ENCODE data around the gene CBFA2T3.

DNA sequence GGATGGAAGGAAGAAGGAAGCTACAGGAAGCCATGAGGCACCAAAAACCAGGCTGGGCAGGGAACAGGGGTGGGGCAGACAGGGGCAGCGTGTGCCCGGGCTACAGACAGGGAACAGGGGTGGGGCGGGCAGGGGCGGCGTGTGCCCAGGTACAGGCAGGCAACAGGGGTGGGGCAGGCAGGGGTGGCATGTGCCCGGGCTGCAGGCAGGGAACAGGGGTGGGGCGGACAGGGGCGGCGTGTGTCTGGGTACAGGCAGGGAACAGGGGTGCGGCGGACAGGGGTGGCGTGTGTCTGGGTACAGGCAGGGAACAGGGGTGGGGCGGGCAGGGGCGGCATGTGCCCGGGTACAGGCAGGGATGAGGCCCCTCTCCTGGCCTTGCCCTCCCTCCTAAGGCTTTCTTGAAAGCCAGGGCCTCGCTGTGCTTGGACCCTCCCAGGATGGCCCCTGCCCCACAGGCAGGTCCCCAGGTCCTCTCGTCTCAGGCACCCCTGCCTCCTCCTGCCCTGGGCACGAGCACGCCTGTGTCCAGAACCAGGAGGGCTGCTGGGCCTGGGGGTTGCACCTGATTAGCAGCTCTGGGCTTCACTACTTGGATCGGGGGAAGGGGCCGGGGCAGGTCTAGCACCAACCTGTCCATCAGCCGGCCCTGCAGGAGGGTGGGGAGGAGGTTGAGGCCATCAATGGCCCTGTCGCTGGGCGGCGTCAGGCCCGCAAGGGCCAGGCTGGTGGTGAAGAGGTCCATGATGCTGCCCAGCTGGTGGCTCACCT is 150.8 kb downstream of the CBFA2T3 start:
- TF ChIP-seq, protein P1, sequence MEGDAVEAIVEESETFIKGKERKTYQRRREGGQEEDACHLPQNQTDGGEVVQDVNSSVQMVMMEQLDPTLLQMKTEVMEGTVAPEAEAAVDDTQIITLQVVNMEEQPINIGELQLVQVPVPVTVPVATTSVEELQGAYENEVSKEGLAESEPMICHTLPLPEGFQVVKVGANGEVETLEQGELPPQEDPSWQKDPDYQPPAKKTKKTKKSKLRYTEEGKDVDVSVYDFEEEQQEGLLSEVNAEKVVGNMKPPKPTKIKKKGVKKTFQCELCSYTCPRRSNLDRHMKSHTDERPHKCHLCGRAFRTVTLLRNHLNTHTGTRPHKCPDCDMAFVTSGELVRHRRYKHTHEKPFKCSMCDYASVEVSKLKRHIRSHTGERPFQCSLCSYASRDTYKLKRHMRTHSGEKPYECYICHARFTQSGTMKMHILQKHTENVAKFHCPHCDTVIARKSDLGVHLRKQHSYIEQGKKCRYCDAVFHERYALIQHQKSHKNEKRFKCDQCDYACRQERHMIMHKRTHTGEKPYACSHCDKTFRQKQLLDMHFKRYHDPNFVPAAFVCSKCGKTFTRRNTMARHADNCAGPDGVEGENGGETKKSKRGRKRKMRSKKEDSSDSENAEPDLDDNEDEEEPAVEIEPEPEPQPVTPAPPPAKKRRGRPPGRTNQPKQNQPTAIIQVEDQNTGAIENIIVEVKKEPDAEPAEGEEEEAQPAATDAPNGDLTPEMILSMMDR (IDR thresholded peaks at IDR 0.05; ENCODE audit: insufficient read depth, low read length): no peak
- no peak for TF ChIP-seq GABPA (IDR thresholded peaks at IDR 0.05; ENCODE audit: low read depth)
- TF ChIP-seq POLR2AphosphoS5 (IDR thresholded peaks at IDR 0.05; ENCODE audit: low read depth): no peak
- TF ChIP-seq, protein P2, sequence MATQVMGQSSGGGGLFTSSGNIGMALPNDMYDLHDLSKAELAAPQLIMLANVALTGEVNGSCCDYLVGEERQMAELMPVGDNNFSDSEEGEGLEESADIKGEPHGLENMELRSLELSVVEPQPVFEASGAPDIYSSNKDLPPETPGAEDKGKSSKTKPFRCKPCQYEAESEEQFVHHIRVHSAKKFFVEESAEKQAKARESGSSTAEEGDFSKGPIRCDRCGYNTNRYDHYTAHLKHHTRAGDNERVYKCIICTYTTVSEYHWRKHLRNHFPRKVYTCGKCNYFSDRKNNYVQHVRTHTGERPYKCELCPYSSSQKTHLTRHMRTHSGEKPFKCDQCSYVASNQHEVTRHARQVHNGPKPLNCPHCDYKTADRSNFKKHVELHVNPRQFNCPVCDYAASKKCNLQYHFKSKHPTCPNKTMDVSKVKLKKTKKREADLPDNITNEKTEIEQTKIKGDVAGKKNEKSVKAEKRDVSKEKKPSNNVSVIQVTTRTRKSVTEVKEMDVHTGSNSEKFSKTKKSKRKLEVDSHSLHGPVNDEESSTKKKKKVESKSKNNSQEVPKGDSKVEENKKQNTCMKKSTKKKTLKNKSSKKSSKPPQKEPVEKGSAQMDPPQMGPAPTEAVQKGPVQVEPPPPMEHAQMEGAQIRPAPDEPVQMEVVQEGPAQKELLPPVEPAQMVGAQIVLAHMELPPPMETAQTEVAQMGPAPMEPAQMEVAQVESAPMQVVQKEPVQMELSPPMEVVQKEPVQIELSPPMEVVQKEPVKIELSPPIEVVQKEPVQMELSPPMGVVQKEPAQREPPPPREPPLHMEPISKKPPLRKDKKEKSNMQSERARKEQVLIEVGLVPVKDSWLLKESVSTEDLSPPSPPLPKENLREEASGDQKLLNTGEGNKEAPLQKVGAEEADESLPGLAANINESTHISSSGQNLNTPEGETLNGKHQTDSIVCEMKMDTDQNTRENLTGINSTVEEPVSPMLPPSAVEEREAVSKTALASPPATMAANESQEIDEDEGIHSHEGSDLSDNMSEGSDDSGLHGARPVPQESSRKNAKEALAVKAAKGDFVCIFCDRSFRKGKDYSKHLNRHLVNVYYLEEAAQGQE (IDR thresholded peaks at IDR 0.05; ENCODE audit: insufficient replicate concordance, low read depth): no peak
- TF ChIP-seq SPI1 (IDR thresholded peaks at IDR 0.05; ENCODE audit: borderline replicate concordance, low read depth): no peak

All from HL-60 (cell line).